Activated T-cell treated with anti-CD3 and anti-CD28 coated beads, Interleukin-2, amount 50 U/mL, for 72 hours (primary cell): ENCODE results near the gene SYNE2. TPM values are rescaled to one million over a fixed set of nuclear protein-coding genes. Genes with fewer than 3 reads are reported as not detected.
"Not testable (repeated sequence)": the region's sequence is repeated elsewhere in the genome, so short reads cannot be mapped to it uniquely, and the experiment has no call there.

Experiments used
- ATAC-seq, 2 donors: fragments of 150-1000 bp; cut with Tn5 transposase; replicated peaks in 1 of 2; 2 replicates each; pipeline ENCODE4 v1.10.0; 2021; ENCODE audit warnings: moderate library complexity in 2 of 2, mild to moderate bottlenecking in 1 of 2
- DNase-seq, 2 donors: peaks; one replicate each; pipeline ENCODE4 v3.0.0; 2021 to 2022; ENCODE audit warnings: mixed read lengths in 1 of 2
- H3K27ac Mint-ChIP-seq: one replicate; pipeline ENCODE4 v1.8.0; 2022; ENCODE audit warnings: mild to moderate bottlenecking, moderate library complexity, mixed read lengths
- H3K27me3 Mint-ChIP-seq: one replicate; pipeline ENCODE4 v1.8.0; 2022; ENCODE audit warnings: low read depth, mixed read lengths
- H3K36me3 Mint-ChIP-seq, 2 donors: one replicate each; pipeline ENCODE4 v1.8.0; 2022; ENCODE audit warnings: mixed read lengths in 2 of 2, mild to moderate bottlenecking in 1 of 2; ENCODE audit not compliant: insufficient read depth in 2 of 2
- H3K4me1 Mint-ChIP-seq: one replicate; pipeline ENCODE4 v1.8.0; 2022; ENCODE audit warnings: low read depth, mixed read lengths
- H3K4me3 Mint-ChIP-seq, 2 donors: one replicate each; pipeline ENCODE4 v1.8.0; 2022; ENCODE audit warnings: mild to moderate bottlenecking in 2 of 2, mixed read lengths in 2 of 2, moderate library complexity in 2 of 2
- H3K9me3 Mint-ChIP-seq, 2 donors: one replicate each; pipeline ENCODE4 v1.8.0; 2022; ENCODE audit warnings: mixed read lengths in 2 of 2
- total RNA-seq, 2 donors: library from RNA; stranded (reverse); gene quantifications; one replicate each; pipeline ENCODE4 v1.2.3, GENCODE V29; 2022

SYNE2 gene
- total RNA-seq, 2 donors from 2014 or later: 32.3 to 48.8 TPM

GRCh38 chr14:64201921-64202545, 349.2 kb downstream of the SYNE2 start:
- H3K4me3 Mint-ChIP-seq: no peak overlapping the region
- H3K27ac Mint-ChIP-seq: no peak overlapping the region
- no peaks in the 10 kb centered on the region for H3K27me3 Mint-ChIP-seq
- H3K4me1 Mint-ChIP-seq: peaks cover 10% of the 10 kb centered on the region
- no peak for DNase-seq
- no peaks in the 10 kb centered on the region for H3K36me3 Mint-ChIP-seq
- no peaks in the 10 kb centered on the region for H3K9me3 Mint-ChIP-seq
- ATAC-seq: no peak

GRCh38 chr14:64202716-64203115, 349.9 kb downstream of the SYNE2 start:
- H3K4me1 Mint-ChIP-seq: peaks cover 6% of the 10 kb centered on the region
- H3K36me3 Mint-ChIP-seq: no peaks in the 10 kb centered on the region
- no peaks in the 10 kb centered on the region for H3K27me3 Mint-ChIP-seq
- ATAC-seq (no peak), DNase-seq (no peak)
- H3K9me3 Mint-ChIP-seq: no peaks in the 10 kb centered on the region
- H3K27ac Mint-ChIP-seq: no peak overlapping the region
- H3K4me3 Mint-ChIP-seq: no peak overlapping the region

DNA sequence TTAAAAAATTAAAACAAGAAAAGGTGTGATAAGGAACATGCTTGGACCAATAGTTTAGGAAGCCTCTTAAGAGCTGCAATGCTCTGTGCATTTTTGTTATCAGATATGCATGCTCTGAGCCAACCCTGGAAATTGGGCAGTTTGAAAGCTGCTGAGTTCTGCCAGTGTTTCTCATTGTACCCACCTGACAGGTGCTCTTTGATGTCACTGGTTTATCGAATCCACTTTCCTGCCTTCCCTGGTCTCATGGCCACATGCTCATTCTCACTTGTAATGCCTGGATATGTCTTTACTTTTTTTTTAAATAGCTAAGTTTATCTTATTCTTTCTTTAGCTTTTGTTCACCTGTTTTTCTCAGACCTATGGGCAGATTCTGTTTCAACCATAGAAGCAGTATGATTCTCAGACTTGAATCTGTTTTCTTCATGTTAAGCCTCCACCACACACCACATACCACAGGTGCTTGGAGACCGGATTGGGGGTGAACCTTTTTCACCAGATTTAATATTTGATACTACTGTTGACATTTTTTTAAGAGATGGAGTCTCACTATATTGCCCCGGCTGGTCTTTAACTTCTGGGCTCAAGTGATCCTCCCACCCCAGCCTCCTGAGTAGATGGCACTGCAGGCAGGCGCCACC, 350.7 kb downstream of the SYNE2 start:
- no peaks in the 10 kb centered on the region for H3K9me3 Mint-ChIP-seq
- H3K4me1 Mint-ChIP-seq: peaks cover 6% of the 10 kb centered on the region
- no peak for DNase-seq
- peak overlapping the region; percentile 29 for H3K27ac Mint-ChIP-seq
- H3K4me3 Mint-ChIP-seq: no peak overlapping the region
- no peaks in the 10 kb centered on the region for H3K36me3 Mint-ChIP-seq
- no peak for ATAC-seq
- H3K27me3 Mint-ChIP-seq: no peaks in the 10 kb centered on the region

GRCh38 chr14:64208261-64208660, 355.5 kb downstream of the SYNE2 start:
- Mint-ChIP-seq H3K9me3 (no peaks in the 10 kb centered on the region), H3K27ac (no peak overlapping the region), H3K4me1 (peaks cover 5% of the 10 kb centered on the region), H3K27me3 (no peaks in the 10 kb centered on the region), H3K36me3 (no peaks in the 10 kb centered on the region), H3K4me3 (no peak overlapping the region)
- ATAC-seq (no peak), DNase-seq (no peak)

- H3K4me3 Mint-ChIP-seq: no peak overlapping the region
- DNase-seq (no peak), ATAC-seq (no peak)
- H3K36me3 Mint-ChIP-seq: no peaks in the 10 kb centered on the region
- H3K4me1 Mint-ChIP-seq: no peaks in the 10 kb centered on the region
- H3K27ac Mint-ChIP-seq: no peak overlapping the region
- H3K9me3 Mint-ChIP-seq: no peaks in the 10 kb centered on the region
- H3K27me3 Mint-ChIP-seq: no peaks in the 10 kb centered on the region
Measured at GRCh38 chr14:64208981-64209380, 356.2 kb downstream of the SYNE2 start.

DNA sequence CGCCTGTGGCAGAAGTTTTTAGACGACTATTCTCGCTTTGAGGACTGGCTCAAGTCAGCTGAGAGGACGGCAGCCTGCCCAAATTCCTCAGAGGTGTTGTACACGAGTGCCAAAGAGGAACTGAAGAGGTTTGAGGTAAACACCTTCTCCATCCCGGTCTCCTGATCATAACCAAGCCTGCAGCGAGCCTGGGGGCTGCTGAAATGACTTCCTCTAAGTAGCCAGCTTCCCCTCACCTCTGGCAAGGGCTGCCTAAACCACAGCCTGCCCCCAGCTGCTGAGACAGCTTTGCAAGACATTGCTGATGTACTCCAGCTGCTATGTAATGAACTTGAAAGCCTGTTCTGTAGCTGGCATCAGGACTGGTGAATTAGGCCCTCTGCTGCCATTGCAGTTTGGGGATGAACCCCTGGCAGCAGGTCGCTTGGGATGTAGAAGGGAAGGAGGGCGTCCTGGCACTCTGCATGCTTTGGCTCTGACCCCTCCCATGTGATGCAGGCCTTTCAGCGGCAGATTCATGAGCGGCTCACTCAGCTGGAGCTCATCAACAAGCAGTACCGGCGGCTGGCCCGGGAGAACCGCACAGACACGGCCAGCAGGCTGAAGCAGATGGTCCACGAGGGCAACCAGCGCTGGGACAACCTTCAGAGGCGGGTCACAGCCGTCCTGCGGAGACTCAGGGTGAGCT, 356.8 kb downstream of the SYNE2 start:
- ATAC-seq: no peak
- Mint-ChIP-seq H3K27ac (no peak overlapping the region), H3K27me3 (no peaks in the 10 kb centered on the region)

DNA sequence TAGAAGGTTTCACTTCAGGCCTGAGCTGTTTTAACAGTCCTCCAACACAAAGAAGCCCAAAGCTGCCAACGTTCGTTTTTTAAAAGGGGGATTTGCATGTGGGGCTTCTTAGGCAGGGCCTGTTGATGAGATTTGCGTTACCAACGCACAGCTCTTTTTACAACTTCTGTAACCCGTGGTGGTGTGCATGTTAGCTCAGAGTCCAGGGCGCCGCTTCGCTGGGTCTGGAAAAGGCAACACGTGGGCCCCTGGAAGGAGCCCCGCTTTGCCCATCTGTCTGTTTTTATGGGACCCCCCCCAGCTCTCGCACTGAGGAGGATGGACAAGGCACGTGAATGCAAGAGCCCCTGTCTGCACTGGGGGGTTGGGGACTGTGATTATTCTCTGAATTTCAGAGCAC, 357.4 kb downstream of the SYNE2 start:
- H3K36me3 Mint-ChIP-seq: peaks cover 0 to under 1% of the 10 kb centered on the region in 2 donors
- ATAC-seq (no peak), DNase-seq (no peak)
- H3K4me3 Mint-ChIP-seq: no peak overlapping the region
- no peak overlapping the region for H3K27ac Mint-ChIP-seq
- H3K27me3 Mint-ChIP-seq: no peaks in the 10 kb centered on the region
- no peaks in the 10 kb centered on the region for H3K4me1 Mint-ChIP-seq
- no peaks in the 10 kb centered on the region for H3K9me3 Mint-ChIP-seq

More for the DNA sequence above, 356.8 kb downstream of the SYNE2 start:
- DNase-seq: no peak
- no peak overlapping the region for H3K4me3 Mint-ChIP-seq
- H3K9me3 Mint-ChIP-seq: no peaks in the 10 kb centered on the region
- H3K36me3 Mint-ChIP-seq: no peaks in the 10 kb centered on the region
- no peaks in the 10 kb centered on the region for H3K4me1 Mint-ChIP-seq

- H3K4me3 Mint-ChIP-seq, H3K4me1 Mint-ChIP-seq, H3K27me3 Mint-ChIP-seq, DNase-seq, ATAC-seq, H3K9me3 Mint-ChIP-seq, H3K36me3 Mint-ChIP-seq: not testable (repeated sequence)
- H3K27ac Mint-ChIP-seq: peak overlapping the region; percentile 13
Measured at GRCh38 chr14:64210912-64211311, 358.1 kb downstream of the SYNE2 start.

- Mint-ChIP-seq H3K36me3 (peaks cover 2% of the 10 kb centered on the region in 2 donors), H3K27ac (no peak overlapping the region), H3K4me3 (no peak overlapping the region), H3K4me1 (no peaks in the 10 kb centered on the region), H3K27me3 (no peaks in the 10 kb centered on the region), H3K9me3 (no peaks in the 10 kb centered on the region)
- ATAC-seq (no peak), DNase-seq (no peak)
Measured at GRCh38 chr14:64212666-64213065, 359.9 kb downstream of the SYNE2 start.

GRCh38 chr14:64213086-64213485, 360.3 kb downstream of the SYNE2 start:
- no peak for ATAC-seq
- H3K36me3 Mint-ChIP-seq: peaks cover 2% of the 10 kb centered on the region in 2 donors

DNA sequence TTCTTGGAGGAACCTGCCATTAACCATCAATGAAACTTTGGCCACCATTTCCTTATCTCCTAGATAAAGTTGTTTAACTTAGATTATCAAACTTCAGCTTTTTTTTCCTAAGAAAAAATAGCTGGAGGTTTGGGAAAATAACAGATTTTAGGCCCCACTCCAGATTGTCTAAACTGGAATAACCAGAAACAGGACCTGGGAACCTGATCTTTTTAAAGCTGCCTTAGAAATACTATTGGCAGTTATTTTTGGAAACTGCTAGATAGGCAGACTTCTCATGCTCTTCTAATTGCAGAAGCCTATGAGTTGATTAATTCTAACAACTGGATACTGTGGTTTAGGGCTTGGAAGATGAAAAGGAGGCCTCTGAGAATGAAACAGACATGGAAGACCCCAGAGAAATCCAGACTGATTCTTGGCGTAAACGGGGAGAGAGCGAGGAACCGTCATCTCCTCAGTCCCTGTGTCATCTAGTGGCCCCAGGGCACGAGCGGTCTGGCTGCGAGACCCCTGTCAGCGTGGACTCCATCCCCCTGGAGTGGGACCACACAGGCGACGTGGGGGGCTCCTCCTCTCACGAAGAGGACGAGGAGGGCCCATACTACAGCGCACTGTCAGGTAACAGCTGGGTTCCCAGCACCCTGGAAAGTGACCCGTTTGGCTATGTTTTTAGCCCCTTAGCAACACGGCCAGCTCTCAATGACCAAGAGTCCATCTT, 361.2 kb downstream of the SYNE2 start:
- DNase-seq: no peak
- Mint-ChIP-seq H3K4me3 (no peak overlapping the region), H3K27me3 (no peaks in the 10 kb centered on the region), H3K36me3 (peaks cover 2% of the 10 kb centered on the region in 2 donors), H3K9me3 (no peaks in the 10 kb centered on the region), H3K27ac (no peak overlapping the region), H3K4me1 (no peaks in the 10 kb centered on the region)
- ATAC-seq: no peak

More at GRCh38 chr14:64213086-64213485, 360.3 kb downstream of the SYNE2 start:
- no peak overlapping the region for H3K27ac Mint-ChIP-seq
- no peaks in the 10 kb centered on the region for H3K4me1 Mint-ChIP-seq
- no peaks in the 10 kb centered on the region for H3K9me3 Mint-ChIP-seq
- H3K4me3 Mint-ChIP-seq: no peak overlapping the region
- no peaks in the 10 kb centered on the region for H3K27me3 Mint-ChIP-seq
- no peak for DNase-seq

- DNase-seq (no peak), ATAC-seq (no peak)
- no peaks in the 10 kb centered on the region for H3K4me1 Mint-ChIP-seq
- peaks cover 2% of the 10 kb centered on the region in 2 donors for H3K36me3 Mint-ChIP-seq
- no peak overlapping the region for H3K4me3 Mint-ChIP-seq
- no peaks in the 10 kb centered on the region for H3K9me3 Mint-ChIP-seq
- H3K27me3 Mint-ChIP-seq: no peaks in the 10 kb centered on the region
- no peak overlapping the region for H3K27ac Mint-ChIP-seq
Measured at GRCh38 chr14:64215274-64215673, 362.5 kb downstream of the SYNE2 start.

GRCh38 chr14:64215978-64216377, 363.2 kb downstream of the SYNE2 start:
- ATAC-seq (no peak), DNase-seq (no peak)
- no peaks in the 10 kb centered on the region for H3K4me1 Mint-ChIP-seq
- no peaks in the 10 kb centered on the region for H3K9me3 Mint-ChIP-seq
- no peak overlapping the region for H3K4me3 Mint-ChIP-seq
- peaks cover 2% of the 10 kb centered on the region in 2 donors for H3K36me3 Mint-ChIP-seq
- no peak overlapping the region for H3K27ac Mint-ChIP-seq
- no peaks in the 10 kb centered on the region for H3K27me3 Mint-ChIP-seq
